ENCODE data around the gene KCTD19. TPM values are rescaled to one million over a fixed set of nuclear protein-coding genes. Genes with fewer than 3 reads are reported as not detected.

The KCTD19 gene
- polyA plus RNA-seq, 1 donor (not counting 4 experiments of a cell fraction or from before 2014, with no cell fraction given), result not detected

DNA sequence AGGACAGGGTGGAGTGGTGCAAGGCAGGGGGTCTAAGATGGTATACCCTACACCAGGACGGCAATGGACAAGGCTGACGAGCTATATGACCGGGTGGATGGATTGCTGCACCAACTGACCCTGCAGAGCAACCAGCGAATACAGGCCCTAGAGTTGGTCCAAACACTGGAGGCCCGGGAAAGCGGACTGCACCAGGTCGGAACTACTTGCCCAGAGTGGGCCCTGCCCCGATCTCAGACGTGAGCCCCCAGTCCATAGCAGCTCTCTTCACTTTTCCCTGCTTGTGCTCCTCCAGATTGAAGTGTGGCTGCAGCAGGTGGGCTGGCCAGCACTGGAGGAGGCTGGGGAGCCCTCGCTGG, 44.1 kb downstream of the KCTD19 start:
- dilution Hi-C loops (cut with MboI; ENCODE audit: extremely low pct_ligation_motif_present, low sequenced_read_pairs), result no loop called here
- Histone ChIP-seq H3K9ac (ENCODE audit: control insufficient read depth, extremely low read depth, insufficient read depth, low read length) (no peak overlapping the region), H3K4me3 (ENCODE audit: control insufficient read depth in 2 of 3, extremely low read depth in 1 of 3, insufficient read depth in 2 of 3, low read depth in 1 of 3, low read length in 3 of 3) (no peak overlapping the region), H4K20me1 (ENCODE audit: control insufficient read depth, extremely low read depth, insufficient read depth, low read length) (no peaks in the 10 kb centered on the region), H3K36me3 (ENCODE audit: control insufficient read depth in 2 of 2, extremely low read depth in 1 of 2, insufficient read depth in 2 of 2, low read length in 2 of 2) (no peaks in the 10 kb centered on the region), H3K9me3 (ENCODE audit: control insufficient read depth, low read depth, low read length) (no peaks in the 10 kb centered on the region), H3K4me1 (ENCODE audit: control insufficient read depth, extremely low read depth, insufficient read depth, low read length) (peaks cover 14% of the 10 kb centered on the region), H3K79me2 (ENCODE audit: control insufficient read depth, insufficient read depth, low read length) (no peaks in the 10 kb centered on the region), H3K27ac (ENCODE audit: control insufficient read depth, insufficient read depth, low read length) (no peak overlapping the region), H3K27me3 (ENCODE audit: control insufficient read depth, extremely low read depth, insufficient read depth, low read length) (peaks cover 50% of the 10 kb centered on the region), H3K4me2 (ENCODE audit: control insufficient read depth, extremely low read depth, insufficient read depth, low read depth, low read length) (no peak overlapping the region), H2AFZ (ENCODE audit: control insufficient read depth, low read length) (no peak overlapping the region), H3K9me1 (ENCODE audit: control insufficient read depth, extremely low read depth, insufficient read depth, low read length) (no peaks in the 10 kb centered on the region)
- DNase-seq (ENCODE audit: low read depth, low spot score) (no peak), FAIRE-seq (no peak)
- TF ChIP-seq, protein P1, sequence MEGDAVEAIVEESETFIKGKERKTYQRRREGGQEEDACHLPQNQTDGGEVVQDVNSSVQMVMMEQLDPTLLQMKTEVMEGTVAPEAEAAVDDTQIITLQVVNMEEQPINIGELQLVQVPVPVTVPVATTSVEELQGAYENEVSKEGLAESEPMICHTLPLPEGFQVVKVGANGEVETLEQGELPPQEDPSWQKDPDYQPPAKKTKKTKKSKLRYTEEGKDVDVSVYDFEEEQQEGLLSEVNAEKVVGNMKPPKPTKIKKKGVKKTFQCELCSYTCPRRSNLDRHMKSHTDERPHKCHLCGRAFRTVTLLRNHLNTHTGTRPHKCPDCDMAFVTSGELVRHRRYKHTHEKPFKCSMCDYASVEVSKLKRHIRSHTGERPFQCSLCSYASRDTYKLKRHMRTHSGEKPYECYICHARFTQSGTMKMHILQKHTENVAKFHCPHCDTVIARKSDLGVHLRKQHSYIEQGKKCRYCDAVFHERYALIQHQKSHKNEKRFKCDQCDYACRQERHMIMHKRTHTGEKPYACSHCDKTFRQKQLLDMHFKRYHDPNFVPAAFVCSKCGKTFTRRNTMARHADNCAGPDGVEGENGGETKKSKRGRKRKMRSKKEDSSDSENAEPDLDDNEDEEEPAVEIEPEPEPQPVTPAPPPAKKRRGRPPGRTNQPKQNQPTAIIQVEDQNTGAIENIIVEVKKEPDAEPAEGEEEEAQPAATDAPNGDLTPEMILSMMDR (optimal IDR thresholded peaks at IDR 0.05 in 1 of 3, IDR thresholded peaks at IDR 0.05 in 1 of 3, conservative IDR thresholded peaks at IDR 0.05 in 1 of 3; ENCODE audit: extremely low read depth in 1 of 3, insufficient read depth in 2 of 3, low read length in 3 of 3), result no peak
- TF ChIP-seq EZH2 (IDR thresholded peaks at IDR 0.05; ENCODE audit: low read length), result no peak

DNA sequence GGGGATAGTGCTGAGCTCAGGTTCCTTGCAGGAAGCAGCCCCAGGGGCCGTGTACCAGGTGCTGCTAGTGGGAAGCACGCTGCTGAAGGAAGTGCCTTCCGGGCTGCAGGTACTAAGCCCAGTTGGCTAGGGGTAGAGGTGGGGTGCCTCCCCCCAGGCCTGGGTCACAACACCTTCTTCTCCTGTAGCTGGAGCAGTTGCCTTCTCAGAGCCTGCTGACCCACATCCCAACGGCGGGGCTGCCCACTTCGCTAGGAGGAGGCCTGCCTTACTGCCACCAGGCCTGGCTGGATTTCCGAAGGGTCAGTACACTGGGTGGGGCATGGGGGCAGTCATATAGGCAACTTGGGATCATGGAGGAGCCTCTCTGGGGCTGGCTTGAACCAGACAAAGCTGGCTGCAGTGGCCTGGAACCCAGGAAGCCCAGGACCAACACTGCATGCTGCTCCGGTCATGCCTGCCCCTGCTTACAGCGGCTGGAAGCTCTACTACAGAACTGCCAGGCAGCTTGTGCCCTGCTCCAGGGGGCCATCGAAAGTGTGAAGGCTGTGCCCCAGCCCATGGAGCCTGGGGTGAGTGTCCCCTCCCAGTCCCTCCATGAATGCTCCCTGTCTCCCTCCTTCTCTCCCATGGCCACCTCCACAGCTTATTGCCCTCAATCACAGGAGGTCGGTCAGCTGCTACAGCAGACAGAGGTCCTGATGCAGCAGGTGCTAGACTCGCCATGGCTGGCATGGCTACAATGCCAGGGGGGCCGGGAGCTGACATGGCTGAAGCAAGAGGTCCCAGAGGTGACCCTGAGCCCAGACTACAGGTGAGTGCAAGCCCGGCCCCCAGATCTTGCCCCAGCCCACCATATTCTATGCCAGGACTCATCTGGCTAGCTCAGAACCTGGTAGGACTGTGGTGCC, 44.8 kb downstream of the KCTD19 start:
- Histone ChIP-seq H4K20me1 (ENCODE audit: control insufficient read depth, extremely low read depth, insufficient read depth, low read length) (no peaks in the 10 kb centered on the region), H2AFZ (ENCODE audit: control insufficient read depth, low read length) (no peak overlapping the region), H3K27ac (ENCODE audit: control insufficient read depth, insufficient read depth, low read length) (no peak overlapping the region), H3K79me2 (ENCODE audit: control insufficient read depth, insufficient read depth, low read length) (no peaks in the 10 kb centered on the region), H3K4me2 (ENCODE audit: control insufficient read depth, extremely low read depth, insufficient read depth, low read depth, low read length) (no peak overlapping the region), H3K4me1 (ENCODE audit: control insufficient read depth, extremely low read depth, insufficient read depth, low read length) (peaks cover 20% of the 10 kb centered on the region), H3K9me3 (ENCODE audit: control insufficient read depth, low read depth, low read length) (no peaks in the 10 kb centered on the region), H3K9ac (ENCODE audit: control insufficient read depth, extremely low read depth, insufficient read depth, low read length) (no peak overlapping the region), H3K36me3 (ENCODE audit: control insufficient read depth in 2 of 2, extremely low read depth in 1 of 2, insufficient read depth in 2 of 2, low read length in 2 of 2) (no peaks in the 10 kb centered on the region), H3K9me1 (ENCODE audit: control insufficient read depth, extremely low read depth, insufficient read depth, low read length) (no peaks in the 10 kb centered on the region), H3K27me3 (ENCODE audit: control insufficient read depth, extremely low read depth, insufficient read depth, low read length) (peaks cover 50% of the 10 kb centered on the region), H3K4me3 (ENCODE audit: control insufficient read depth in 2 of 3, extremely low read depth in 1 of 3, insufficient read depth in 2 of 3, low read depth in 1 of 3, low read length in 3 of 3) (no peak overlapping the region)
- no peak for TF ChIP-seq EZH2 (IDR thresholded peaks at IDR 0.05; ENCODE audit: low read length)
- TF ChIP-seq, protein P1 (optimal IDR thresholded peaks at IDR 0.05 in 1 of 3, IDR thresholded peaks at IDR 0.05 in 1 of 3, conservative IDR thresholded peaks at IDR 0.05 in 1 of 3; ENCODE audit: extremely low read depth in 1 of 3, insufficient read depth in 2 of 3, low read length in 3 of 3), result no peak
- DNase-seq (ENCODE audit: low read depth, low spot score), result no peak
- dilution Hi-C loops (cut with MboI; ENCODE audit: extremely low pct_ligation_motif_present, low sequenced_read_pairs), result no loop called here
- FAIRE-seq, result no peak

Data from keratinocyte (primary cell).